MM.1S (cell line): Measurements from ENCODE around the gene ZNF74.

Experiments
- CTCF ChIP-seq: fragments of 300-600 bp; sonication (generic); IDR thresholded peaks from 2 replicates; pipeline ENCODE4 v1.5.1; 2016; ENCODE audit warnings: antibody characterized with exemption, low read length, mixed read lengths
- EZH2 ChIP-seq: fragments of 300-600 bp; sonication (generic); optimal IDR thresholded peaks from 2 replicates; pipeline ENCODE3; 2017; ENCODE audit warnings: low read depth, mild to moderate bottlenecking, antibody characterized with exemption, low read length, mixed read lengths
- EZH2phosphoT487 ChIP-seq: fragments of 300-600 bp; sonication (generic); IDR thresholded peaks from 2 replicates; pipeline ENCODE4 v1.6.1; 2018; ENCODE audit warnings: antibody characterized with exemption, low read length

DNA sequence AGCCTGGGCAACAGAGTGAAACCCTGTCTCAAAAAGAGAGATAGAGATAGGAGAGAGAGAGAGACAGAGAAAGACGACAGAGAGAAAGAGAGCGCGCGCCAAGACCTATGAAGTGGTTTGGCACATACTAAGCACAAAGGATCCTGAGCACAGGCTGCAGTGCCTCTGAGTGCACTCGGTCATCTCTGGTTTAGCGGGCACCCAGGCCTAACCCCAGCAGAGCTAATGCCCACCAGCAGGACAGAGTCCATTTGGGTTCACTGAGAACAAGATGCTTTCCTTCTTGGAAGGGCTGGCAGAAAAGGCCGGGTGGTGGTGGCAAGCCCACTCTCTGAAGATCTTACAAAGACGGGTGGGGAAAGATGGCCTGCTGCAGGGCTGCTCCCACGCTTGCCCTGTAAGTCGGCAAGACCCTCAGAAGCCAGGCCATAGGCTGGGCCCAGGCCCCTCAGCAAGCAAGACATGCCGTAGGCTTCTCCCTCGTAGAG lies 40.4 kb downstream of the ZNF74 start:
- TF ChIP-seq CTCF, result no peak
- no peak for TF ChIP-seq EZH2
- no peak for TF ChIP-seq EZH2phosphoT487
